Hindlimb muscle (tissue), 1 donor: ENCODE results near the gene IL17REL. TPM values are rescaled to one million over a fixed set of nuclear protein-coding genes. Genes with fewer than 3 reads are reported as not detected.
"Not testable (repeated sequence)": the region's sequence is repeated elsewhere in the genome, so short reads cannot be mapped to it uniquely, and the experiment has no call there.

Experiments used
- DNase-seq: peaks from one replicate; pipeline ENCODE4 v3.0.0-alpha.2; 2013
- polyA plus RNA-seq: library from polyadenylated mRNA; unstranded; fragments of 120-200 nt; gene quantifications from one replicate; pipeline ENCODE4 v1.2.1, GENCODE V29; 2013; ENCODE audit not compliant: insufficient read length

The IL17REL gene
- polyA plus RNA-seq, 1 donor: not detected

DNA sequence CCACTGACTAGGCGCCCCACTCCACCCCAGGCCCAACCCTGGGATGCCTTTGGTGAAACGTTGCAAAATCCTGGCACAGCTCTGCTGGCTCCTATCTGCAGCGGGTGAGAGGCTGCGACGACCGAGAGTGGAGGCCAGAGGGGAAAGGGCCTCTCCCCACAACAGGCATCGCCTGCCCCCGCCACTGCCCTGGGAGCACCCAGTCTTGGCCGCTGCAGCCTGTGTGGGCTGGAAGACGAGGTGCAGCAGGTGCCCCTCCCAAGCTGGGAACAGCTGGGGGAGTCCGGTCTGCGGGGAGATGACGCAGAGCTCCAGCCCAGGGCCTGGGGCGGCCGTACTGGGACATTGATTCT, 56.2 kb downstream of the IL17REL start:
- no peak for DNase-seq

DNA sequence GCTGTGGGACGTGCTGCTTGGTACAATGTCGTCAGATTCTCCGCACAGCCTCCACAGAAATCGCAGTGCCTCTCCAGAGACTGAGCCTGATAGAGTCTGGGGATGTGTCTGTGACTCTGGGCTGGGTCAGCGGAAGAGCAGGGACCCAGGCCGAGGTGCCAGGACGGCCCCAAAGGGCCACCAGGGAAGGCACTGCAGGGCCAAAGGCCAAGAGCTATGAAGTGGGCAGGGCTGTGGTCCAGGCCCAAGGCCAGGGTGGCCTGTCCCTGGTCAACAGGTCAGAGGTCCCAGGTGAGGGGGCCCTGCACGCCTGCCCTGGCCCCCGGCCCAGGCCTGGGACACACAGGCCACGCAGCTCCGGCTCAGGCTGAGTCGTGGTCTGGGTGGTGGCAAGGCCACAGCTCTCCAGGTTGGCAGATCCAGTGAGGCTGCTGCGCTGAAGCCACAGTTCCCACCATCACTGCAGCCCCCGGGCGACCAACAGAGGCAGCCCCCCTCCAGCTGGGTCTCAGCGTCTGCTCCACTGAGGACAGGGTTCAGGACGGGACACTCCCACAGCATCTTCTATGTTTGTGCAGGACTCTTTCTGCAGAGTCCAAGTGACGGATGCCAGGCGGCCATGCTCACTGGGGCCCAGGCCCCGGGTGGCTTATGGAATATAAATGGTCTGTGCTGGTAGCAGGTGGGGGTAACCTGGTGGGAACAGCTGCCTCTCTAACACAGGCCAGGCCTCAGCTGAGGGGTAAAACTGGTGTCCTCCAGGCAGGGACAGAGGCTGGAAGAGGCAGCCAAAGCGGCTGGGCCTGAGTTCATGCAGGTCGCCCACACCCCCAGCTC, 56.8 kb downstream of the IL17REL start:
- DNase-seq: no peak

DNA sequence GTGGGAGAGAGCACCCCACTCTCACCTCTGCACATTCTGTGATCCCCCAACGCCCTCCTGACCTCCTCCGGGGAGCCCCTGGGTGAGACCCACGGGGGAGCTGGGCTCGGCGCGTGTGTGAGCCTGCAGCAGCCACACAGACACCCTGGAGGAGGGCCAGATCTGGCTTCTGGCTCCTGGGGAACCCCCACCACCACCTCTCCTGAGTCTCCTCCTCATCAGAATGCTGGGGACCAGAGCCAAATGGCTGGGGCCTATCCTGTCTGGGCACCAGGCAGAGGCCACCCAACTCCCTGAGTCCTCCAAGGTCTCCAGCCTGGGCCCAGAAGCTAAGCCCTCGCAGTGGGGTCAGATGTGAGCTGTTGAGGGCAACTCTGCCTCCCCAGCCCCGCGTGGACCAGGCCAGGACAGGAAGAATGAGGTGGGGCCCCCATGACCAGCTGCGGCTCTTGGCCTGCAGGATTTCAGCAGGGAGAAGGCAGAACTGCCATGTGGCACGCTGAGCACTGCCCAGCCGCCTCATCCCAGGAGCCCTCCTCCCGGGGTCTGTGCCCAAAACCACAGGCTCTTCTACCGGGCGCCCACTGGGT, 57.5 kb downstream of the IL17REL start:
- no peak for DNase-seq

DNA sequence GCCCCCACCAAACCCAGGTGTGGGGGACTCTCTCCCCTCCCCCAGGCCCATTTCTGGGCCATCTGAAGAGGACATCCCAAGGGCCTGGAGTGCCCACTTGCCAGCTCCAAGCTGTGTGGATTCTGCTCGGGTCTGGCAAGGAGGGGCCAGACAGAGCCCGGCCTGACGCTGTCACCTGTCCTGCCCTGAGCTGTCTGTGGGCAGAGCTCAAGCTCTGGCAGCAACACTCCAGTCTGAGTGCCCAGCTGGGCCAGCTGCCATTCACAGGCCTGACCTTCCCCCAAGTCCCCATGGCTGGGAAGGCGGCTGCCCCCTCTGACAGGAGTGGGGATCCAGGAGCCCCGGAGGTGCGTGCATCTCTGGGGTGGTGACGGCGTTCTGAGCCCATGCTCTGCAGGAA, 58.2 kb downstream of the IL17REL start:
- DNase-seq: no peak

DNA sequence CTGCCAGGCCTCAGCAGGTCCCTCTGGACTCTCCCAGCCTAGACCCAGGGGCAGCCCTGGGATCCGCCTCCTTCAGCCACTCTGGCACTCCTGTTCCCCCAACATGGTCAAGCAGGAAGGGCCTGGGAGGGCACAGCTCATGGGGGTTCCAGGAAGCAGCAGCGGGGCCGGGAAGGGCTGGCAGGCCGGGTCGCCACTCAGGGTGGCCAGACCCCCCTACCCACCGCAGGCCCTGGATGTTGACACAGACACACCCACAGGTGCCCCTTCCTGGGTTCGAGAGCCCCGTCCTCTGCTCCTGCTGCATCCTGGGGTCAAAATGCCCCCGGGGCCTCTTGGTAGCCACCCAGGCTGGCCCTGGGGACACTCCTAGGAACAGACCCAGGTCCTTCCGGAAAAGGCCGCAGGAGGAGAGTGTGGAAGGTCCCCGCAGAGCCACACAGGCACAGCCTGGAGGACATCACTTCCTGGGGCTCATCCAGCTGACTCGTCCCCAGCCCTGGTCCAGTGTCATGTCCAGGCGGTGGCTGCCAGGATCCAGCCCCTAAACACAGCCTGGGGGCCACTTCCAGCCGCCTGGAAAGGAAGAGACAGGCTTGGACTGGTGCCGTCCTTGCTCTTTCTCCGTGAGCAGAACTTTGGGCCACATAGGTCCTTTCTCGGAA, 58.8 kb downstream of the IL17REL start:
- no peak for DNase-seq

DNA sequence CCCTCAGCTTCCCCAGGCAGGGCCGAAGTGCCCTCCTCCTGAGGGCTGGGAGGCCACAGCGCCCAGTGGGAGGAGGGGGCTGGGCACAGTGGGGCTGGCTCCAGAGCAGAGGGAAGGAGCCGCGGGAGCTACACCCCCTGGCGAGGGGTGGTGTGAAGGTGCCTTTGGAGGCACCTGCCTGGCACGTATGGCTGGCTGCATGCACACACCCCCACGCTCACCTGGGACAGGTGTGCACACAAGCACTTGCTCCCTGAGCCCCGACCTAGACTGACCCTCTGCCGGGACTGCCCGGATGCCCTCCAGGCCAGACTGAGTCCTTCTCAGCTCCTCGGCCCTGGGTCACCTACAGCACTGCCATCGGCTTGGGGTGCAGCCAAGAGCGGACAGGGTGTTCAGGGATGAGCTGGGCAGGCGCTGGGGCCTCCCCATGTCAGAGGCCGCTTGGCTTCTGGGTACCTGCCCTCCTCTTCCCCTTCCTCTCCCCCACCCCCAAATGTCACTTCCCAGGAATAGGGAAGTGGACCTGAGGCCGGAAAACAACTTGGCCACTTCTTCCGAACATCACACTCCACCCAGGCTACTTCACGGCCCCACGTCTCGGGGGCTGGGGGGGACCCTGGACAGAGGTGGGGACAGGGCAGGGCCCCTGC, 59.4 kb downstream of the IL17REL start:
- no peak for DNase-seq

DNA sequence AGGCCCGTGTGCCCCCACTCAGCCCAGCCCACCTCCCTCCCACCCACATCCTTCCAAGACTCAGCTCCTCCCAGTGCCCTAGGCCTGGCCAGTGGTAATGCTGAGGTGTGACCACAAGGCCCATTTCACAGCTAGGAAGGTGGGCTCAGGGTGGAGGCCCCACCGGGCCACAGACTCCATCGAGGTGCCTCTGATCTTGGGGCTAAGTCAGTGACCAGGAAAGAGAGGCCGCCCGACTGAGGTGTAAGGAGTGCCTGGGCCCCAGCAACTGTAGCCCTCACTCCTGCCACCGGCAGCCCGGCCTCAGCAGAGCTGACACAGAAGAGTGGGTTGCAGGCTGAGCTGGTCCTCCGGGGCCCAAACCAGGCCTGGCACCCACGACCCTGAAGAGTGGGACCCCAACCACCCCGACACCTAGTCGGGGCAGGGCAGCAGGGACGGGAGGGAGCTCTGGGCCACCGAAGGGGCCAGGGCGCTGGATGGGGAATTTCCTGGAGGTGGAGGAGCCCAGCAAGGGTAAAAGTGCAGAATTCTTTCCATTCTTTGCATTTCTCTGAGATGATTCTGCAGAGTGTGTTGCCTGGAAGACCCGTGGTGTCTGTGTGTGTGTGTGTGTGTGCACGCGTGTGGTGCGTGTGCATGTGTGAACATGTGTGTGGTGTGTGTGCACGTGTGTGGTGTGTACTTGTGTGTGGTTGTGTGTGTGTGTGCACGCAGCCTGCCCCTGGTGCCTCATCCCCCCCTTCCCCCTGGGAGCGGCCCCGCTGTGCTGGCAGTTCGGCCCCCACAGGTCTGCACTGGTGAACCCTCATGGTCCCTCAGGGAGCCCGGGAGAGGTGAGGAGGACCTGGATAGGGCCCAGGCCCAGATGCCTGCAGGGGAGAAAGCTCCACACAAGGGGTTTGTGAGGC, 60.3 kb downstream of the IL17REL start:
- no peak for DNase-seq

DNA sequence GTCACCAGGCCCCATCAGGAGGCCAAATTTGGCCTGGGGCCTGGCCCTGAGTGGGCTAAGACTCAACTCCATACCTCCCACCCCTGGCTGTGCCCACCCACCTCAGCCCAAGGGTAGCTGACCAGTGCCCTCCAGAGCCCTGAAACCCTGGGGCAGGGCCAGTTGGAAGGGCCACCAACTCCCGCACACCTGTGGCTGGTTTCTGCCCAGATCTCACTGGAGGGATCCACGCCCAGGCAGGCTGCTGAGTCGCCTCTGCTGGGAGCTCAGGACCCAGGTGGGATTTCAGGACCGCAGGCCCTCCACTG, 60.9 kb downstream of the IL17REL start:
- DNase-seq: no peak

DNA sequence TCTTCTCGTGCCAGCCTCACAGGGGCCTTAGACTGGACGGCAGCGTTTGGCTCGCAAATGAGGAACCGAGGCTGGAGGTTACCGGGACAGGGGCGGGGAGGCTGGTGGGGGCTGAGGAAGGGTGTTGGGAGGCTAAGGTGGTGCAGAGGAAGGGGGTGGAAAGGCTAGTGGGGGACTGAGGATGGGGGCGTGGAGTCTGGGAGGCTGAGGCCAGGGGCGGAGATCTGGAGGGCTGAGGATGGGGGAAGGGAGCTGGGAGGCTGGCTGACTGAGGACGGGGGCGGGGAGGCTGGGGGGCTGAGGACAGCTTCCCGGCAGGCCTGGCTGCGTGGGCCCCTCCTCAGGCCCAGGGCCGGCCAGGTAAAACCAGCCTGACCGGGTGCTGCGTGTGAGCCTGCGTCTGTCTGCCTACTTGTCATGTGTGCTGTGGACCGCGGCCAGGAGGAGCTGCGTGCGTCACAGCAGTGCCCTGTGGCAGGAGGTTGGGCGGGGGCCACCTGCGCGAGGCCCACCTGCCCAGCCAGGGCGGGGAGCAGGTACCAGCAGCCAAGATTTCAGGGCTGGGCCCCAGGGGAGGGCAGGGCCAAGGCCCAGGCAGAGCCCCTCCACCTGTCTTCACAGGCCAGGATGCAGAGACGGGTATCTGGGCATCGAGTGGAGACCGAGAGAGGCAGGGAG, 61.4 kb downstream of the IL17REL start:
- DNase-seq: no peak

DNA sequence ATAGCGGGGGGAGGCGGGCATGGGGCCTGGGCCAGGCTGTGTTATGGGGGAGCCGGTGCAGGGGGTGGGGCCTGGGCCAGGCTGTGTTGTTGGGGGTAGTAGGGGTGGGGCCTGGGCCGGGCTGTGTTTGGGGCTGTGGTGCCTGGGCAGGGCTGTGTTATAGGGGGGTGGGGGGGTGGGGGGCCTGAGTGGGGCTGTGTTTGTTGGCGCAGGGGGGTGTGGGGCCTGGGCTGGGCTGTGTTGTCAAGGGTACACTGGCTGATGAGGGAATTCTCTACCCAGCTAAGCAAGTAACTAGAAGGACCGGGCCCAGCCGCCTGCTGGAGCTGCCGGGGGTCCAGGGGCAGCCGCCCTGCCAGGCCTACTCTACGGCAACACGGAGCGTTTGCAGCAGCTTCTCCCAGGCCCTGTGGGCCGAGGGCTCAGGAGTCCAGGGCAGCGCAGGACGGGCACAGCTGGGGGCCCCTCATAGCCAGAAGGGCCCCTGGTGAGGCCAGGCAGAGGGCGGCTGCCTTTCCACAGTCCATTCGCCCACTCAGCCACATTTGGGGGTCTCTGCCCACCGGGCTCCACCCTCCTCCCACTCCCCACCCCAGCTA, 62.1 kb downstream of the IL17REL start:
- DNase-seq: no peak

DNA sequence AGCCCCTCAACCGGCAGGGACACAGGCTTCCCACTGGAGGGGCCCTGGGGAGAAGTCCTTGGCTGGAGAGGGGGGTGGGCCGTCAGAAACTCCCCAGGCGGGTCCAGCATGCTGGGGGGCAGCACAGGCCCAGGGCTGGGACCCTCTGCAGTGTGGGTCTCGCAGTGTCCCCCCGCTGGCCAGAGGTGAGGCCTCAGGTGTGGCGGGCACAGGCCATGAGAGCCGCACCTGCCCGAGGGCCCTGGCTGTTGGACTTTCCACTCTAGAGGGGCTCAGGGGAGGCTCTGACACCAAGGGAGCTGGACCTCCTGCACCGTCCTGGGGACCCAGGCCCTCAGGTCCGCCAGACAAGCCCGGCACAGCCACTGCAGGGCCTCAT, 62.7 kb downstream of the IL17REL start:
- DNase-seq: no peak

DNA sequence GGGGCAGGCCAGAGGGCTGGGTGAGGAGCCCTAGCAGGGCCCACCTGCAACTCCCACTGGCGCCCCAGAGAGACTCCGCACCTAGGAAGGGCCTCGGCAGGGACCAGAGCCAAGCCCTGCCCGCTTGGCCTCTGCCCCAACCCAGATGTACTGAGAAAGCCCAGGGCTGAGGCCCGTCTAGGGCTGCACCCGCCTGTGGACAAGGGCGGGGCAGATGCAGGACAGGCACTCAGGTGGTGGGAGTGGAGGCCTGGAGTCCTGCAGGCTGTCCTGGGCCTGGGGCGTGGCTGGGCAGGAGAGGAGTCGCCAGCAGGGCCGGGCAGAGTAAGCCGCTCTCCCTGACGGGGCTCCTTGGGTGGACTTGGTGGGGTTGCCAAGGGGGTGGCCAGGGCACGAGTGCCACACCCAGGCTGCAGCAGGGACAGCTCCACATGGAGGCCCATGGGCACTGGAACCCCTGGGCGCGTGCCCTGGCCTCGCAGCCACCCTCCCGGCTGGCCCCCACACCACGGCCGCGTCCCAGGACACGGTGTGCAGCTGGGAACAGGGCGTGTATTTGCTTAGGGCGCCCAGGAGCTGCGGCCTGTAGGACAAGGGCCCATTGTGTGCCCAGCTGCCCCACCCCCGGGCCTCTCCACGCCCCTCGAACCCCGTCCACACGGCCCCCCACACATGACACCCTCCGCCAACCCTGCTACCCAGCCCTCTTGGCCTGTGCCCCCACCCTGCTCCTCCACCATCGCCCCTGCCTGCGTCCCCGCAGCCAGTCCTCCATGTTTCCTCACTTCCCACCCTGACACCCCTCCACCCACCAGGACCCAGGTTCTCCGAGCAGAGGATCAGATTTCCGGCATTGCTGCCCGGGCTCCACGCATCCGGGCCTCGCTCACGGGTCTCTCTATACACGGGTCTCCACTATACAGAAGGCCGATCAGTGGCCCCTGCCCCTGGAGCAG, 63.3 kb downstream of the IL17REL start:
- no peak for DNase-seq

DNA sequence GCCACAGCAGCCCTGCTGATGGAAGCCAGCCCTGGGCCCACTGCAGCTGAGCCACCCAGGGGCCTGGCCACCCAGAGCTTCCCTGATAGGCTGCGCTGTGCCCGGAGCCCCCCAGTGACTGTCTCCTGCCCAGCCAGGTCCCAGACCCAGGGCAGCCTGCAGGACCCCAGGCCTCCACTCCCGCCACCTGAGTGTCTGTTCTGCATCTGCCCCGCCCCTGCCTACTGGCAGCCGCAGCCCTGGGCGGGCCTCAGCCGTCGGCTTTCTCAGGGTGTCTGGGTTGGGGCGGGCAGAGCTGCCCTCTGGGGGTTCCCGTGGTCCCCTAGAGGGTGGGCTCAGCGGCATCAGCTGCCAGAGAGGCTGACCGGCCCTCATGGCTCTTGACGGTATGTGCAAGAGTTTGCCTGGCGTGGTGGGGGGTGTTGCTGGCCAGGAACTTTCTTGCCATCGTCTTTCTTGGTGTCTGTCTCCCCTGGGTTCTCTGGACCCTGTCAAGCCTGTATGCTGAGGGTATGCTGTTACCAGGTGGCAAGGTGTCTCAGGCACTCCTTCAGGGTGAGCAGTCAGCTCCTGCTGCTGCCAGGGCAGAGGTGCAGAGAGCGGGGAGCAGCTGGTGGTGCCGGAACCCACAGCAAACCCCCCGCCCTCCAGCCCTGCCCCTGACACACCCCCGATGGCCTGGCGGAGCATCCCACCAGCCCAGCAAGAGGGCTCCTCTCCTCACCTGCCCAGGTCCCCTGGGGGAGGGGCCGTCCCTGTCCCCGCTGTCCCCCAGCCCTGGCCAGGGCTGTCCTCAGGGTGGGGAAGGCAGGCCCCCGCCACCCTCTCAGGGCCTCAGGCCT, 64.2 kb downstream of the IL17REL start:
- DNase-seq: no peak

DNA sequence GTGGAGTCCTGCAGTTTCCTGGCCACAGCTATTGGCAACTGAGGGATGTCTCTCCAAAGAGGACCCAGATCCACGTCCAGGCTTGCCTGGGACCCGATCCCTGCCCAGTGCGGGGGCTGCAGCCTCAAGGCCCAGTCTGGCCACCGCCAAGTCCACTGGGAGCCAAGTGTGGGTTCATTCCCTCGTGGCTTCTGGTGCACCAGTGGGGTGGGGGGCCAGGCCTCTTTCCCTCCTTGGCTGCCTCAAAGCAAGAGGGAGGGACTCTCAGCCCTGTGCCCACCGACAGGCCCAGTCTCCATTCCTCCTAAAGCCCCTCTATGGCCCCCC, 65.3 kb downstream of the IL17REL start:
- no peak for DNase-seq

DNA sequence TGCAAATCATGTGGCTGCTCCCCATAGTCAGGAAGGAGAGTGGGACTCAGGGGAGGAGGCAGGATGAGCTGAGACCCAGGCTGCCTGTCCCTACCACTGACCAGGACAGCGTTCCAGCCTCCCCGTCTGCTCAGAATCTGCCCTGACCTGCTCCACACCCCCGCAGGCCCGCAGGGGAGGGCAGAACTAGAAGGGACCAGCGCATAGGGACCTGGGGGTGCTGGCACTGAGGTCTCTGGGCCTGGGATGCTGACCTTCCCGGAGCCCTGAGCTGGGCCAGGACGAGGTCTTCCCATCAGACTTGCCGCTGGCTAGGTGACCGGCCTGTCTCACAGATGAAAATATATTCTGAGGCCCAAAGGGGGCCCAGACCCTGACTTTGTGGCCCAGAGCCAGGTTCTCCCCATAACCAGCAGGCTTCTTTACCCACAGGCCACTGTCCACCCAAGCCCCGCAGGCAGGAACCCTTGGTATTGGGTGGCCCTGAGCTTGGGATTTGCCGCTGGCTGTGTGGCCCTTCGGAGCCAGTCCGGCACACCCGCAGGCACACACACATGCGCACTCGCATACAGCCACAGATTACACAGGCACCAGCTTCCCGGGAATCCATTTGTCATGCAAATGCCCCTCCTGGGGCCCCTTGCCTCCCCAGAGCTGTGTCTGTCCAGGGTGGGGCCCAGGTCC, 65.8 kb downstream of the IL17REL start:
- DNase-seq: no peak

DNA sequence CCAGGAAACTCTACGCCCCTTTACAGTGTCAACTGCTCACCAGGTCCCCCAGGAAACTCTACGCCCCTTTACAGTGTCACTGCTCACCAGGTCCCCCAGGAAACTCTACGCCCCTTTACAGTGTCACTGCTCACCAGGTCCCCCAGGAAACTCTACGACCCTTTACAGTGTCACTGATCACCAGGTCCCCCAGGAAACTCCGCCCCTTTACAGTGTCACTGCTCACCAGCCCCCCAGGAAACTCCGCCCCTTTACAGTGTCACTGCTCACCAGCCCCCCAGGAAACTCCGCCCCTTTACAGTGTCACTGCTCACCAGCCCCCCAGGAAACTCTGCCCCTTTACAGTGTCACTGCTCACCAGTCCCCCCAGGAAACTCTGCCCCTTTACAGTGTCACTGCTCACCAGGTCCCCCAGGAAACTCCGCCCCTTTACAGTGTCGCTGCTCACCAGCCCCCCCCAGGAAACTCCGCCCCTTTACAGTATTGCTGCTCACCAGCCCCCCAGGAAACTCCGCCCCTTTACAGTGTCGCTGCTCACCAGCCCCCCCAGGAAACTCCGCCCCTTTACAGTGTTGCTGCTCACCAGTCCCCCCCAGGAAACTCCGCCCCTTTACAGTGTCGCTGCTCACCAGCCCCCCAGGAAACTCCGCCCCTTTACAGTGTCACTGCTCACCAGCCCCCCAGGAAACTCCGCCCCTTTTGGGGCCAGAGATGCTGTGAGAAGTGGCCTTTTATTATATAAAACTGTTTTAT, 67.3 kb downstream of the IL17REL start:
- DNase-seq: not testable (repeated sequence)
